Neural crest cell (in vitro differentiated cells): ENCODE data around the gene ISX. TPM values are rescaled to one million over a fixed set of nuclear protein-coding genes. Genes with fewer than 3 reads are reported as not detected.

Source experiments
- DNase-seq: peaks from one replicate; pipeline ENCODE4 v3.0.0; 2021; ENCODE audit warnings: low read depth, mixed read lengths, low spot score
- H3K27ac Mint-ChIP-seq: one replicate; pipeline ENCODE4 v1.8.0; 2021; ENCODE audit warnings: mild to moderate bottlenecking, mixed read lengths; ENCODE audit not compliant: unreplicated experiment
- H3K27me3 Mint-ChIP-seq: 2 replicates; pipeline ENCODE4 v1.8.0; 2021; ENCODE audit warnings: low read depth, mild to moderate bottlenecking, mixed read lengths
- H3K36me3 Mint-ChIP-seq: 2 replicates; pipeline ENCODE4 v1.8.0; 2021; ENCODE audit warnings: low read depth, mild to moderate bottlenecking, mixed read lengths
- H3K4me1 Mint-ChIP-seq: 2 replicates; pipeline ENCODE4 v1.8.0; 2021; ENCODE audit warnings: mixed read lengths
- H3K4me3 Mint-ChIP-seq: one replicate; pipeline ENCODE4 v1.8.0; 2021; ENCODE audit warnings: mild to moderate bottlenecking, mixed read lengths
- H3K9me3 Mint-ChIP-seq: 2 replicates; pipeline ENCODE4 v1.8.0; 2021; ENCODE audit warnings: mixed read lengths
- CTCF ChIP-seq: fragments of 200-600 bp; sonication (generic); conservative IDR thresholded peaks from 2 replicates; pipeline ENCODE4 v1.5.0; 2021; ENCODE audit warnings: antibody characterized with exemption, mild to moderate bottlenecking
- total RNA-seq: library from RNA; stranded (reverse); gene quantifications from 2 replicates; pipeline ENCODE4 v1.2.1, GENCODE V29; 2021

ISX gene
- total RNA-seq, 1 donor from 2014 or later: not detected

DNA sequence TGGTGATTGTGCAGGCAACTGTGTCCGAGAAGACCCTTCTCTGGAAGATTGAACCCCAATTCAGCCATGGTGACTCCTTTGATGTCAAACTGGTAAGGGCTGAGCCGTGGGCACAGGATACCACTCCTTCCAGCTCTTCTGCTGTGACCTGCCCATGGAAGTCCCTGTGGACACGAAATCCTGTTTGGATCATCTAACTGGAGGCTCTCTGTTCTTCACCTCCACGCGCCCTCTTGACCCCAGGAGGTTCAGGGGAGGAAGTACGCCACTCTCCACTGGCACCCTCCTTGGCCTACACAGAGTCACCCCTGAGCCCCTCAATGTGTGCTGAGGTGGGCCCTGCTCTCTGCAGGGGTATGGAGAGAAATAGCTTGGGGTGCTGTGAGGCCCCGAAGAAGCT is 810 bp downstream of the ISX start:
- H3K9me3 Mint-ChIP-seq: no peaks in the 10 kb centered on the region
- DNase-seq: no peak
- H3K4me1 Mint-ChIP-seq: no peaks in the 10 kb centered on the region
- H3K36me3 Mint-ChIP-seq: no peaks in the 10 kb centered on the region
- TF ChIP-seq CTCF: no peak
- H3K27ac Mint-ChIP-seq: no peak overlapping the region
- H3K27me3 Mint-ChIP-seq: peaks cover 9% of the 10 kb centered on the region
- no peak overlapping the region for H3K4me3 Mint-ChIP-seq

- TF ChIP-seq CTCF: no peak
- no peak overlapping the region for H3K4me3 Mint-ChIP-seq
Observed at GRCh38 chr22:35069541-35069940, 3.6 kb downstream of the ISX start.

DNA sequence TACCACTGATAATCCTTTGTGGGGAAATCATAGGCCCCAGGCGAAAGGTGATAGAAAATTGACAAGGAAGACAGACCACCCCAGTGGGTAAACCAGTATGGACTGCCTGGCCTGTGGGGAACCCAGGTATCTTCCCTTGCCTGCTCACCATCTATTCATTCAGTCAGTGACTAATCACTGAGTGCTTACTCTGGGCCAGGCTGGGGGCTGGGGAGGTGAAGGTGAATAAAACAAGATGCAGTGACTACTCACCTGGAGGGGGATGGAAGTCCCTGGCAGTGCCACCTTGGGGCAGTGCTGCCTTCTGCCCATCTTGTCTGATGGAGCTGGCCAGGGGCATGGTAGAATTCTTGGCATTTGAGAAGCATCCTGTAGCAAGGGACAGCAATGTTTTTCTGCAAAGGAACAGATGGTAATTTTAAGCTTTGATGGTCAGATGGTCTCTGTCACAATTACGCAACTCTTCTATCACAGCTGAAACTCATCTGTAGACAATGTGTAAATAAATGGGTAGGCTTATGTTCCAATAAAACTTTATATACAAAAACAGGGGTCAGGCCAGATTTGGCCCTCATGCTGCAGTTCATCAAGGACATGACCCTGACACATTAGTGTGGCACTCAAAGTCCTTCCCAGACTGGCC is 4.6 kb downstream of the ISX start:
- Mint-ChIP-seq H3K9me3 (no peaks in the 10 kb centered on the region), H3K27me3 (peaks cover 9% of the 10 kb centered on the region), H3K4me1 (no peaks in the 10 kb centered on the region), H3K27ac (no peak overlapping the region), H3K36me3 (no peaks in the 10 kb centered on the region), H3K4me3 (no peak overlapping the region)
- no peak for DNase-seq
- TF ChIP-seq CTCF: no peak

More at GRCh38 chr22:35069541-35069940, 3.6 kb downstream of the ISX start:
- no peak for DNase-seq
- Mint-ChIP-seq H3K4me1 (no peaks in the 10 kb centered on the region), H3K27me3 (peaks cover 9% of the 10 kb centered on the region), H3K9me3 (no peaks in the 10 kb centered on the region), H3K36me3 (no peaks in the 10 kb centered on the region), H3K27ac (no peak overlapping the region)

GRCh38 chr22:35071784-35072183 is 5.8 kb downstream of the ISX start:
- Mint-ChIP-seq H3K9me3 (no peaks in the 10 kb centered on the region), H3K27me3 (peaks cover 9% of the 10 kb centered on the region), H3K27ac (no peak overlapping the region), H3K4me1 (no peaks in the 10 kb centered on the region), H3K4me3 (no peak overlapping the region), H3K36me3 (no peaks in the 10 kb centered on the region)
- TF ChIP-seq CTCF: no peak
- DNase-seq: no peak

- Mint-ChIP-seq H3K4me1 (no peaks in the 10 kb centered on the region), H3K9me3 (no peaks in the 10 kb centered on the region), H3K36me3 (no peaks in the 10 kb centered on the region), H3K27ac (no peak overlapping the region), H3K27me3 (peaks cover 13% of the 10 kb centered on the region), H3K4me3 (no peak overlapping the region)
- DNase-seq: no peak
- no peak for TF ChIP-seq CTCF
Observed at GRCh38 chr22:35072925-35073324, 7.0 kb downstream of the ISX start.
